HTERT RPE-1 (cell line): ENCODE results near the gene RFX6.
"Not testable (repeated sequence)": the region's sequence is repeated elsewhere in the genome, so short reads cannot be mapped to it uniquely, and the experiment has no call there.

Experiments
- in situ Hi-C: fragments of 300-500 bp; cut with MboI; formaldehyde crosslinking; loops from 4 replicates; pipeline ENCODE4 v1.14.3; 2020; ENCODE audit warnings: low sequenced_read_pairs

Gene RFX6, protein sequence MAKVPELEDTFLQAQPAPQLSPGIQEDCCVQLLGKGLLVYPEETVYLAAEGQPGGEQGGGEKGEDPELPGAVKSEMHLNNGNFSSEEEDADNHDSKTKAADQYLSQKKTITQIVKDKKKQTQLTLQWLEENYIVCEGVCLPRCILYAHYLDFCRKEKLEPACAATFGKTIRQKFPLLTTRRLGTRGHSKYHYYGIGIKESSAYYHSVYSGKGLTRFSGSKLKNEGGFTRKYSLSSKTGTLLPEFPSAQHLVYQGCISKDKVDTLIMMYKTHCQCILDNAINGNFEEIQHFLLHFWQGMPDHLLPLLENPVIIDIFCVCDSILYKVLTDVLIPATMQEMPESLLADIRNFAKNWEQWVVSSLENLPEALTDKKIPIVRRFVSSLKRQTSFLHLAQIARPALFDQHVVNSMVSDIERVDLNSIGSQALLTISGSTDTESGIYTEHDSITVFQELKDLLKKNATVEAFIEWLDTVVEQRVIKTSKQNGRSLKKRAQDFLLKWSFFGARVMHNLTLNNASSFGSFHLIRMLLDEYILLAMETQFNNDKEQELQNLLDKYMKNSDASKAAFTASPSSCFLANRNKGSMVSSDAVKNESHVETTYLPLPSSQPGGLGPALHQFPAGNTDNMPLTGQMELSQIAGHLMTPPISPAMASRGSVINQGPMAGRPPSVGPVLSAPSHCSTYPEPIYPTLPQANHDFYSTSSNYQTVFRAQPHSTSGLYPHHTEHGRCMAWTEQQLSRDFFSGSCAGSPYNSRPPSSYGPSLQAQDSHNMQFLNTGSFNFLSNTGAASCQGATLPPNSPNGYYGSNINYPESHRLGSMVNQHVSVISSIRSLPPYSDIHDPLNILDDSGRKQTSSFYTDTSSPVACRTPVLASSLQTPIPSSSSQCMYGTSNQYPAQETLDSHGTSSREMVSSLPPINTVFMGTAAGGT

DNA sequence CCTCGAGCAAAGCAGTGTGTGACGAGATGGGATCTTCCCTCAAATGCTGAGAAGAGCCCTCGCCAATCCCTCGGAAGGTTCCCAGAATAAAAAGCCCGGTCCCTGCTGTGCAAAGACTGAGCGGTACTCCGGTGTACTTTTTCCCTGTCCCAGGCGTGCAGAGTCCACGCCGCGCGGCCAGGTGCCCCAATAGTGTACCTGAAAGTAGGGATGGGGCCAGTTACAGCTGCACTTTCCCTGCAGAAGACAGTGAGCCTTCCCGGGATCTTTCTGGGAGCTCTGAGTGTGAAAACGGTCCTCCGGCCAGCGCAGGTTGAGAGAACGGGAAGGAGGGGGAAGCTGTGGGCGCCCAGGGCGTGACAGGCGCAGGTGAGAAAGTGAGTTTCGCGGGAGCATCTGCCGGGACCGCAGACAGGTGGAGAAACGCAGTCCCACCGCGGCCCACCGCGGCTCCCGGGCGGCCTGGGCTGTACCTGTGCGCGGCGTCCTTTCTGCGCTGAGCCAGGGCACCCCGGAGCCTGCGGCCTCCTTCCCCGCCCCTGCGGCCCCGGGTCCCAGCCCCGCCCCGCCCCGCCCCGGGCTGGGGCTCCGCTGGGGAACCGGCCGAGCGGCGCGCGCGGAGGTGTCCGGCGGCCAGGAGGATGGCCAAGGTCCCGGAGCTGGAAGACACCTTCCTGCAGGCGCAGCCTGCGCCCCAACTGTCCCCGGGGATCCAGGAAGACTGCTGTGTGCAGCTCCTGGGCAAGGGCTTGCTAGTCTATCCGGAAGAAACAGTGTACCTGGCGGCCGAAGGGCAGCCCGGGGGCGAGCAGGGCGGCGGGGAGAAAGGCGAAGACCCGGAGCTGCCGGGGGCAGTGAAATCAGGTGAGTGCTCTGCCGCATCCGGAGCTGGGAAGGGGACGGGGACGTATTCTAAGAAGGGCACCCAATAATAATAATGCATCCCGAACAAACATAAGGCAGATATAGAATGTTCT, at the start of gene RFX6:
TSS of gene RFX6 (plus strand) at position 608 of the 977 bp plus-strand sequence. CDS start at position 642, 34 bp downstream.
- in situ Hi-C loops = no loop called here

- in situ Hi-C loops = no loop called here
Measured at GRCh38 chr6:116827561-116828240, 49.3 kb upstream of the RFX6 start.

- in situ Hi-C loops = no loop called here
Measured at GRCh38 chr6:116828983-116829382, 48.1 kb upstream of the RFX6 start, which contains the start of gene GPRC6A. TSS of gene GPRC6A (minus strand) at chr6:116829083. CDS start at chr6:116829013, 70 bp downstream.

DNA sequence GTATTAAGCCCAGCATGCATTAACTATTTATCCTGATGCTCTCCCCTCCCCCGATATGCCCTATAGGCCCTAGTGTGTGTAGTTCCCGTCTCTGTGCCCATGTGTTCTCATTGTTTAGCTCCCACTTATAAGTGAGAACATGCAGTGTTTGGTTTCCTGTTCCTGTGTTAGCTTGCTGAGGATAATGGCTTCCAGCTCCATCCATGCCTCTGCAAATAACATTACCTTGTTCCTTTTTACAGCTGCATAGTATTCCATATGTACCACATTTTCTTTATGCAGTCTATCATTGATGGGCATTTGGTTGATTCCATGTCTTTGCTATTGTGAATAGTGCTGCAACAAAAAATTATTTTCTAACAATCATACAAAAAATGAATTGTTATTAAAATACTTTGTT, 42.5 kb upstream of the RFX6 start:
- in situ Hi-C loops = not testable (repeated sequence)

- in situ Hi-C loops = no loop called here
Measured at GRCh38 chr6:116836606-116837342, 40.3 kb upstream of the RFX6 start.

DNA sequence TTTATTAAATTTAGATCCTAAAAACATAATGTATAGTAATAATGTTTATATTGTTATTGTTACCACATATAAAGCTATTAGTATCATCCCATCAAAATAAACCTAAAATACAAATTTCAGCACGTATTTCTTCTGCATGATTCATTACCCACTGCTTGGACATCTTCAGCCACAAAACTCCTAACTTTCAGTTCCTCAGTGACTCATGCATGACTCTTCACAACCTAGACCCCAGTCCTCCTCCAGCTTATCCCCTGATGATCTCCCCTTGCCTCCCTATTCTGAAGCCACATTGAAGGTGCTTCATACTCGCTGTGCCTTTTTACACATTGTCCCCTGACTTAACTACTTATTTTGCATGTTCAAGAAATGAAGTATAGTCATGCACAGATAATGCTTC, 37.0 kb upstream of the RFX6 start:
- in situ Hi-C loops = no loop called here

- in situ Hi-C loops = no loop called here
Measured at GRCh38 chr6:116842459-116842858, 34.6 kb upstream of the RFX6 start.

GRCh38 chr6:116847227-116847626, 29.8 kb upstream of the RFX6 start:
- in situ Hi-C loops = no loop called here

DNA sequence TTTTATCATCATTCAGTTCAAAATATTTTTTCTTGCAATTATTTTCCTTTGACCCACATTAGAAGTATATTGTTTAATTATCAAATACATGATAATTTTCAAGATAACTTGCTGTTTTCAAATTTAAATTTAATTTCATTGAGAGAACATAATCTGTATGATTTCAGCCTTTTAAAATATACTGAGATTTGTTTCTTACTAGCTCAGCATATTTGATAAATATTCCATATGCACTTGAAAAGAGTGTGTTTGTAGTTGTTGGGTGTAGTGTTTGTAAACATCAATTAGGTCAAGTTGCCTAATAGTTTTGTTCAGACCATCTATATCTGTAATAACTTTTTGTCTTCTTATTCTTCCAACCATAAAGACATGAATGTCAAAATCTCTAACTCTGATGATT, 19.0 kb upstream of the RFX6 start:
- in situ Hi-C loops = no loop called here

DNA sequence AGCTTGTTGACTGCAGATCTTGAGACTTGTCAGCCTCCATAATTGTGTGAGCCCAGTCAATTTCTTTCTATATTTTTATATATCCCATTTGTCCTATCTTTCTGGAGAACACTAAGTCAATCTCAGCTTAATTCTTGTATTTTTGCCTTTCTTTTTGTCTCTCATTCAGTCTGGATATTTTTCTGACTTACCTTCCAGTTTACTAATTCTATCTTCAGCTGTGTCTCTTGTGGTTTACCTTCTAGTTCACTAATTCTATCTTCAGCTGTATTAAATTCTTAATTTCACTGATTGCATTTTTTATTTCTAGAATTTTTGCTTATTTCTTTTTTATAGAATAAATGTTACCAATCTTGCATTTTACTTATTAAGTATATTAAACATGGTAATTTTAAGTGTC, 17.8 kb upstream of the RFX6 start:
- in situ Hi-C loops = no loop called here

- in situ Hi-C loops = no loop called here
Measured at GRCh38 chr6:116866281-116866871, 10.7 kb upstream of the RFX6 start.

GRCh38 chr6:116872771-116873170, 4.3 kb upstream of the RFX6 start:
- in situ Hi-C loops = no loop called here

DNA sequence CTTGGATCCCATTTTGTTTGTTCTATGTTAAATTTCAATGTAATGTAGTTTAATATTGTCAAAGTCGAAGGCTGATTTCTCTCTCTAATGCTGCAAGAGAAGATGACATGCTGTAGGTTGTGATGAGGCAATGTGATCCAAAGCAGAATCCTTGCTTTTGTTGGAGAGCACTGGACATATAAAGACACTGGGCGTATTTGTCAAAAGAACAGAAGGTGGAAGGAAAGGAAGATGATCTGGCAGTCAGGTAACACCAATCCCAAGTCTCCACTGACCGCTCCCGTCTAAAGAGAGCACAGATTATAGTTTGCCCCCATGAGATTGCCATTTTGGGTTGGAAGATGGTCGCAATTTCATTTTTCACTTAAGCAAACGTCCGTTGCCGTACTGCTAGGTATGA, 935 bp upstream of the RFX6 start:
- in situ Hi-C loops = no loop called here

- in situ Hi-C loops = no loop called here
Measured at GRCh38 chr6:116877743-116878142, 701 bp downstream of the RFX6 start.

- in situ Hi-C loops = no loop called here
Measured at GRCh38 chr6:116881236-116881635, 4.2 kb downstream of the RFX6 start.

DNA sequence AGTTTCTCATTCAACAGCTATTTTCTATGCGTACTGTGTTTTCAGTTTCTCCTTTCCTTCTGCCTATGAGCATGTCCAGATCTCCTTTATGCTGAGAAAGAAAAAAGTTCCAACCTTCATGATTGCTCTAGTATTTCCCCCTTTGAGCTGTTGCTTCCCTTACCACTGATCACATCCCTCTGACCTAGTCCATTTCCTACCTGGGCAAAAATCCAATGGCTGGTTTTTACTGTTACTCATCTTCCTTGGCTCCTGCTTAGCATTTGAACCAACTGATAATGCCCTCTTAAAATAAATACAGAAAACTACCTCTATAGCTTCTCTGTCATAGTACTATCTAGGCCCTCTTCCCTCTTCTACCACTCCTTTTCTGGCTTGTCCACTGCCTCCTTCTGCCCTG, 6.0 kb downstream of the RFX6 start:
- in situ Hi-C loops = no loop called here

- in situ Hi-C loops = no loop called here
Measured at GRCh38 chr6:116884530-116884929, 7.5 kb downstream of the RFX6 start.

GRCh38 chr6:116887168-116887567, 10.1 kb downstream of the RFX6 start:
- in situ Hi-C loops = no loop called here

DNA sequence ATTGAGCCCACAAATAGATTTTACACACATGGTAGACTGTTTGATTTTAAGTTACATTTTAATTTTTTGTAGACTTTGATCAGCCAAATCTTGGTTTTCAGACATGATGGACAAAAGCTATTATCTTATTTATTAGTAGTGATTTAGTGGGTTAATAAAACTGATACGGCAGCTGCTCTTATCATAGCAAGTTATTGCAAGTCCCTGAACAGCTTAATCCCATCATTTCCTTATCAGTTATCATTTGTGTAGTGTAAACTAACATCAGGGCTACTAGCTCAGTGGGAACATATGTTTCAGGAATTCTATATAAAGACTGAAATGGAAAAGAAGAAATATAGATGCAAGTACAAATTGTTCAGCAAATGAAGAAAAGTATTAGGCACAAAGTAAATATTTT, 10.9 kb downstream of the RFX6 start:
- in situ Hi-C loops = no loop called here
